Activated naive CD4-positive, alpha-beta T cell (primary cell): Measurements from ENCODE around the gene OPN4.

Experiments used
- DNase-seq, 4 experiments: peaks; one replicate each; lab custom pipeline; 2025; lab: John Stamatoyannopoulos, UW

The OPN4 gene

GRCh38 chr10:86662186-86663045, 8.1 kb downstream of the OPN4 start:
- no peak for DNase-seq

DNA sequence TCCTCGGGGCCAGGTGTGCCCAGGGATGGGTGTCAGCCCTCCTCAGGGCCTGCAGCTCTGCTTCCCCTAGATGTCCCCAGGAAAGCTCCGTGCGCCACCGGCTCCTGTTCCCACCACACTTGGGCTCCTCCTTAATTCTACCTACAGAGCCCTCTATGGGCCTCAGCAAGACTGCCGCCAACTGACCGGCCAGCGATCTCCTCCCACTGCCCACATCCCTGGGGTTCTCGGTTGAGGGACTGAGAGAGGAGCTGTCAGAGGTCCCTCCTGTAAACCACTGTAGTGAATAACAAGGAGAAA, 8.6 kb downstream of the OPN4 start:
- DNase-seq: no peak

DNA sequence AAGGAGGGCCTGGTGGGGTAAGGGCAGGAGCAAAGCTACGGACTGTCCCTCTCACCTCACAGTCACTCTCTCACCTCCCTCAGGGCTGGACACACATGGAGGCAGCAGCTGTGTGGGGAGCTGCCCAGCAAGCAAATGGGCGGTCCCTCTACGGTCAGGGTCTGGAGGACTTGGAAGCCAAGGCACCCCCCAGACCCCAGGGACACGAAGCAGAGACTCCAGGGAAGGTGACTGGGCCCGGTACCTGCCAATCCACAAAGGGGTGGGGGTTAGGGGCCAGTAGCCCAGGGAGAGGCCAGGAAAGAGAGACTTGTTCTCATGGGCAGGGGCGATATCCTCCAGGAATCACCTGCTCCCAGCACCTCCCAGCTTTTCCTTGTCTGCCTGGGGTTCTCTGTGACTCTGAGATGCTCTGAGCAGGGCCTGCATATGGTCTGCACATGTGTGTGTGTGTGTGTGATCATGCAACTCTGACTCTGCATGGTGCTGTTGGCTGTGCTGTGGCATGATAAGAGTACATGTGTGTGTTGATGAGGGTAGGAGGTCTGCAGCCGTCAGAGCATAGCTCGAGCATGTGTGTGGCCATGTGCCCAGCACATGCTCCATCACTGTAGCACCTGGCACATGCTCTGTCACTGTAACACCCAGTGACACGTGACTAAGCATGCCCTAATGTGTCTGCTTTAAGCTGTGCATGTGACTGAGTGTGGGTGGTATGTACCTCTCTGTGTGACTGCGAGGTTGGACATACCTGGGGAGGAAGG, 9.4 kb downstream of the OPN4 start:
- no peak for DNase-seq

DNA sequence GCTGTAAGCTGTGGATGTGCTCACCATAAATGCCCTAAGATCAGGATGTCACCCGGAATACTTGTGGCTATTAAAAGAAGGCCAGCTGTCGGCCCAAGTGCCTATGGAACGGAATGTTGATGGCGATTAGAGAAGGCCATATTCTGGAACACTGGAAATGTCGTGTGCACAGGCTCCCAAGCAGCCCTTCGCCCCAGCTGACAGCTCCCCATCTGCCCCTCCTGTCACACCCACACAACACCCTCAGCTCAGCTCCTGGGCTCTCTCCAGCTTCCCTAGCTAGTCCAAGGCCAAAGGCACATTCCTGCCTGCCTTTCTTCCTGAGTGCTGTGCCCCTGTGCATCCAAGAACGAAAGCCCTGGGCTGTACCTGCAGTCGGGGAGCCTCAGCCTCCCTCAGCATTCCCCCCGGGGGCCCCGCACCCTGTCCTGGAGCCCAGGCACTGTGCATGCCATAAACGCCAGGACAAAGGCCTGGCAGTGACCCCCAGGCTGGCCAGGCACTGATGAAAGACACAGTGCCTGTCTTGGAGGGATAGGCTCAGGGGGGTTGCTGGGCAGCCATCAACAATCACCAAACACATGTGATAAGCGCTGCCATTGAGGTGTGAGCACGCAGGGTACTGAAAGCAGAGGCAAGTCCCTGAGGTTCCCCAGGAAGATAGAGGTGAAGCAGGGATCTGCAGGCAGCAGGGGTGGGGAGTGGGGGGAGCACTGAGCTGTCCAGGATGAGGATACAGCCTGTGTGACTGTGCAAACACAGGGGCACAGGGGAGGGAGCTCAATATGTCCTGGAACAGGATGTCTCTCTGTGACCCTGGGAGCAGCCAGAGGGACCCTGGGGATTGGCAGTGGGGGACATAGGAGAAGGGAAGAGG, 10.2 kb downstream of the OPN4 start:
- DNase-seq: no peak

- no peak for DNase-seq
These were observed 10.9 kb downstream of the OPN4 start for GRCh38 chr10:86665218-86665607.

DNA sequence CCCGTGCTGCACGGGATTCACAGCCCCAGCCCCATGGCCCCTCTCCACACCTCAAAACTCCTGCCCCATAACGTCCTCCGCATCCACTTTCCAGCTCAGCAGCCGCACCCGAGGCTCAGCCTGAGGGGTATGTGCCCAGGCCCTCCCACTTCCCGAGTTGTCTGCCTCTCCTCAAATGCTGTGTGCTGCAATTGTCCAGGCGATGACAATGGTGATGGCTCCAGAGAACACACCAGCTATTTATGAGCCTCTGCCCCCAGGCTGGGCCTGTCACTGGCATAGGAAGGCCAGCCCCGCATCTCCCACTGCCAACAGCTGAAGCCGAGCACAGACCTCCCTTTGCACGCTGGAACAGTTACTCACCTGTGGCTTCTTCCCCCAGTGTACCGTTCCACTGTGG, 11.5 kb downstream of the OPN4 start:
- DNase-seq: no peak

GRCh38 chr10:86666538-86666937, 12.2 kb downstream of the OPN4 start:
- DNase-seq: no peak

- no peak for DNase-seq
These were observed 13.3 kb downstream of the OPN4 start for GRCh38 chr10:86667421-86668181.

DNA sequence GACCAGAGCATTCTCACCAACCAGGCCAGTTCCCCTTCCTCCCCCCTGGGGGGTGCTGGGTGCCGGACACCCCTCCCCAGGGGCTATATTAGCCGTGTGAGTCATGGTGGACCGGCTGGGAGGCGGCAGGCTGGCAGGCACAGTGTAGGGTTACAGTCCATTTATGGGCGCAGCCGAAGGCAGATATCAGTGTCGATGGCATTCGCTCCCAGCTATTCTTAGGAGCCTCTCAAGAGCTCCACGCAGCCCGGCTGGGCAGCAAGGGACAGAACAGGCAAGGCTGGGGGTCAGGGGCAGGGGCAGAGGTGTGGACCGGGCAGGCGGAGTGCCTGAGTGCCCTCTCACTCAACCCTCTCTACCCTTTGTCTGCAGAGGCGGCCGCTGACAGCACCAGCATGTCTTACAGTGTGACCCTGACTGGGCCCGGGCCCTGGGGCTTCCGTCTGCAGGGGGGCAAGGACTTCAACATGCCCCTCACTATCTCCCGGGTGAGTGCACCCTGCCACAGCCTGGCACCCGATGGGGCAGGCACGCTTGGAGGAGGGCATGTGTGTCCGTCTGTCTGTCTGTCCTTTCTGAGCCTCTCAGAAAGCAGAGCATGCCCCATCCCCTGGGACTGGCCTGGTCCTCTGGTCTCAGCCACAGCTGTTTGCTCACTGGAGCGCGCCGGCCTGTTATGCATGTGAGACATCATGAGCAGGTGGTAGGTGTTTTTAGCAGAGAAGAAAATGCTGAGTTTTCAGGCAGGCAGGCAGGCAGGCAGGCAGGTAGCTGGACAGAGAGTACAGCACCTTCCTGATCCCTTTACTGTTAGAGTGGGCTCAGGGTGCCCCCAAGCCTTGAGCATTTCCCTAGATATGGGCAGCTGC, 14.2 kb downstream of the OPN4 start, which contains the start of gene LDB3:
Gene LDB3 (plus strand): TSS at position 215 of the 869 bp plus-strand sequence. CDS start 181 bp downstream, at position 396.
- DNase-seq: no peak

GRCh38 chr10:86670290-86670811, 16.0 kb downstream of the OPN4 start:
- DNase-seq: no peak

GRCh38 chr10:86670876-86671275, 16.5 kb downstream of the OPN4 start:
- no peak for DNase-seq

GRCh38 chr10:86671419-86671818, 17.1 kb downstream of the OPN4 start:
- no peak for DNase-seq

DNA sequence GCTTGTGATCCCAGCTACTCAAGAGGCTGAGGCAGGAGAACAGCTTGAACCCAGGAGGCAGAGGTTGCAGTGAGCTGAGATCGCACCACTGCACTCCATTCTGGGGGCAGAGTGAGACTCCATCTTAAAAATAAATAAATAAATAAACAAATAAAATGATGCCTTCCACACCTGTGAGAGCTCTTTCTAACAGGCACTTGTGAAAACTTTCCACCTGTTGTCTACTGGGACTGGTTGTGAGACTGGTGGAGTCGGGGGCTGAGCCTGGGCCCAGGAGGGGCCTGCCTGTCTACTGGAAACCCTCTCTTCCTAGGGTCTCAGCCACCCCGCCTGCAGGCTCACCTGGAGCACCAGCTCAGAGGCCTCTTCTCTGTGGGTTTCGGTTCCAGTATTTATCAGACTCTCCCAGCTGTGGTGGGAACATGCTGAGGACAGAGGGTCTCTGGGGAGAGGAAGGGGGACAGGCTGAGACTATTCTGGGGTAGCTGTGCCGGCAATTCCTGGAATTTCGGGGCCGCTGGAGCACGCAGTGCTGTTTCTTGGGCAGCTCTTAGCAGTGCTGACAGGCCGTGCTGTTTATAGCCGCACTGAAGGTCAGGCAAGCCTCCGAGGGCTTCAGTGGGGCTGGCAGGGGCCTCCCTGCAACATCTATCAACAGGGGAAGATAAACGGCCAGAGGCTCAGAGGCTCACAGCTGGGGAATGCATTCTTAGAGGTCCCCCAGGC, 17.8 kb downstream of the OPN4 start:
- no peak for DNase-seq

- DNase-seq: no peak
These were observed 19.0 kb downstream of the OPN4 start for GRCh38 chr10:86673216-86673826.

DNA sequence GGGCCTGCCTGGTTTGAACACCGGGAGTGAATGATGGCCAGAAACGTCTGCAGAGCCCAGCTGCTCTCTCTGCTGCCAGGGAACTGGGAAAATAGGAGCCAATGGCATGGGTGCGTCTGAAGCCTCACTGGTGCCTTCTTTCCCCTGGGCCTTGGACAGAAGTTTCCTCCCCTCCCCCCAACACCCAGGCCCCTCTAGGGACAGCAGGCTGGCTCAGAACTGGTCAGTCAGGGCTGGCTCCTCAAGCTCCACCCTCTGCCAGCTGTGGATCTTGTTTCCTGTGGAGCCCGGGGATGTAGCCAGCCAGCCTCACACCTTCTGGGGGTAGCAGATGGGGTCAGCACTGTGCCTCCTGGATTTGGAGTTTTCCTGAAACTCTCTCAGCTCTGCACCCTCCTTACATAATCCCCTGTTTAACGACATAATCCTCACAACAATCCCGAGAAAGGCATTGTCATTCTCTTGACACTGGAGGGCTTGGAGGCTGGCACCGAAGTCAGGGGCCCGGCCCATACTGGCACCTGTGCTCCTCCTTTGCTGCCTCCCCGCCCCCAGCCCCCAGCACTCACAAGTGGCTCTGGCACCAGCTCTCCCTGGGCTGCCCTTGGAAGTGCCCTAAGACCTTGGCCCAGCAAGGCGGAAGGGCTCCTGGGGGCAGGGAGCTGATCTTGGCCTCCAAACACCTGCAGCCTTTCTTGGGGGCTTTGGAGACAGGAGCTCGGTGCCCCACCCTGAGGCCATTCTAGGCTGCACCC, 19.7 kb downstream of the OPN4 start:
- no peak for DNase-seq

- no peak for DNase-seq
These were observed 20.6 kb downstream of the OPN4 start for GRCh38 chr10:86674912-86675311.

GRCh38 chr10:86677374-86677773, 23.0 kb downstream of the OPN4 start:
- no peak for DNase-seq

GRCh38 chr10:86678999-86679792, 24.8 kb downstream of the OPN4 start:
- DNase-seq: no peak
